Measurements from ENCODE around the gene SCAP. TPM values are rescaled to one million over a fixed set of nuclear protein-coding genes. Genes with fewer than 3 reads are reported as not detected.

SCAP gene
- total RNA-seq, 120 experiments from 2014 or later: 68.4 to 123 (median 92.0) TPM

Other genes starting within 250 kb of the SCAP start
- 10 to 100 TPM in 44 of 120 experiments, 1 to 10 TPM in 76; 3.1 to 15.9 (median 8.8) TPM for gene KIF9, start 193.1 kb downstream of the SCAP start, total RNA-seq
- gene KLHL18, start 193.0 kb downstream of the SCAP start, total RNA-seq: 10 to 100 TPM; 19.8 to 62.3 (median 38.0) TPM
- 10 to 100 TPM; 40.8 to 75.9 (median 53.6) TPM for gene PTPN23, start 94.9 kb downstream of the SCAP start, total RNA-seq
- 10 to 100 TPM; 22.2 to 44.0 (median 33.7) TPM for gene ELP6, start 37.8 kb upstream of the SCAP start, total RNA-seq
- gene CSPG5, start 102.9 kb upstream of the SCAP start, total RNA-seq: 100 to 1,000 TPM in 5 of 120 experiments, 10 to 100 TPM in 115; 31.3 to 143 (median 68.7) TPM

Data from dorsolateral prefrontal cortex (tissue), 118 donors.